ENCODE data around the gene RABL2A.
"Not testable (repeated sequence)": the region's sequence is repeated elsewhere in the genome, so short reads cannot be mapped to it uniquely, and the experiment has no call there.

The RABL2A gene
- 2.2 to 6.1 reads per million in 2 donors for total RNA-seq

DNA sequence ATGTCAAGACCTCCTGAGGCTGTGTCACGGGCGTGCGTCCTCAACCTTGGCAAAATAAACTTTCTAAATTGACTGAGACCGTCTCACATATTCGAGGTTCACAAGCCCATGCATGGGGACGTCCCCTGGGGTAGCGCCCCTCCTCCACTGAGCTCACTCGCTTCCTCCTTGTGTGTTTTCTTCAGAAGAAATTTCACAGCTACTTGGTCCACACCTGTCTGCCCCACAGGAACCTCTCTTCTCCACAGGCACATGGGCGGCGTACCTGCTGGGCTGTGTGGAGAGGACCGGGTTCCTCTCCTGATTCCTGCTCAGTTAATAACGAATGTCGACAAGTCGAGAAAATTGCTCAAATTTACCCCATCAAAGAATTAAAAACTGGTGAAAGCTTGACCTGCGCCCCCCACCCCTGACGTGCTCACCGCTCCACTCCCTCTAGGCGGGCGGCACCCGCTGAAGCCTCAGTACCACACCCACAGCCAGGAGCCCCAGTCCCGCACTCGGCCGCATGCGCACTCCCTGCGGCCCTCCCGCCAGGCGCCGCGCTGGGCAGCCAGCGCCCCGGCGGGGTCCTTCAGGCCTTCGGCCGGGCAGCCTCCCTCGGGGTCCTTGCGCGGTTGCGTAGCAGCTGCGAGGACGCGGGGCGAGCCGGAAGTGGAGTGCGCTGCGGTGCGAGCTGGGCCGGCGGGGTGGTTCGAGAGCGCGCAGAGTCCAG is at the start of gene RABL2A:
Gene RABL2A (plus strand): TSS at position 651 of the 715 bp plus-strand sequence. CDS start 1,341 bp downstream, outside the sequence.
- peak; percentile 70 to 87 (median 80) for DNase-seq

DNA sequence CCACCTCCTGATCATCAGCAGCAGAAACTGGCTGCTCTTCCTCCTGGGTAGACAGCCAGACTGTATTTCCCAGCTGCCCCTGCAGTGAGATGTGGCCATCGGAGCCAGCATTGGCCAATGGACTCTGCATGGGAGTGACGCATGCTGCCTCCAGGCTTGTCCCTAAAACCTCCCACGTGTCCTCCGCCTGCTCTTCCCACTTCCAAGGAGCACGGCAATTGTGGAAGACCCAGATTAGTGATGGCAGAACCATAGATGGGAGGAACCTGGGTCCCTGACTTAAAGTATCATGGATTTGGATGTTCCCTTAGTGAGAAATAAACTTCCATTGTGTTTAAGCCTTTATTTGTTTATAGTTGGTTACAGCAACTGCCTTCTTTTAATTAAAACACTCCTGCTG is 48.6 kb upstream of the RABL2A start:
- DNase-seq, result not testable (repeated sequence)

DNA sequence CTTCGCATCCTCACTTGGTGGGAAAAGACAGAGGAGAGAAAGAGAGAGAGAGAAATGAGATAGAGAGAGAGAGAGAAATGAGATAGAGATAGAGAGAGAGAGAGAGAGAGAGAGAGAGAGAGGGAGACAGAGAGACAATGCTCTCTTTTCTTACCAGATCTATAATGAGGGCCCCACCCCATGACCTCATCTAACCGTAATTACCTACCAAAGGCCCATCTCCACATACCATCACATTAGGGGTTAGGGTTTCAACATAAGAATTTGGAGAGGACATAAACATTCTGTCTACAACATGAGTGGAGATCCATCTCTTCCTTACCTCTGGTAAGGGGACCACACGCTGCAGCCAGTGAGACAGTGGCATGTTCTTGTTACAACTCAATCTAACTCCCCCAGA is 44.6 kb upstream of the RABL2A start:
- DNase-seq, result not testable (repeated sequence)

DNA sequence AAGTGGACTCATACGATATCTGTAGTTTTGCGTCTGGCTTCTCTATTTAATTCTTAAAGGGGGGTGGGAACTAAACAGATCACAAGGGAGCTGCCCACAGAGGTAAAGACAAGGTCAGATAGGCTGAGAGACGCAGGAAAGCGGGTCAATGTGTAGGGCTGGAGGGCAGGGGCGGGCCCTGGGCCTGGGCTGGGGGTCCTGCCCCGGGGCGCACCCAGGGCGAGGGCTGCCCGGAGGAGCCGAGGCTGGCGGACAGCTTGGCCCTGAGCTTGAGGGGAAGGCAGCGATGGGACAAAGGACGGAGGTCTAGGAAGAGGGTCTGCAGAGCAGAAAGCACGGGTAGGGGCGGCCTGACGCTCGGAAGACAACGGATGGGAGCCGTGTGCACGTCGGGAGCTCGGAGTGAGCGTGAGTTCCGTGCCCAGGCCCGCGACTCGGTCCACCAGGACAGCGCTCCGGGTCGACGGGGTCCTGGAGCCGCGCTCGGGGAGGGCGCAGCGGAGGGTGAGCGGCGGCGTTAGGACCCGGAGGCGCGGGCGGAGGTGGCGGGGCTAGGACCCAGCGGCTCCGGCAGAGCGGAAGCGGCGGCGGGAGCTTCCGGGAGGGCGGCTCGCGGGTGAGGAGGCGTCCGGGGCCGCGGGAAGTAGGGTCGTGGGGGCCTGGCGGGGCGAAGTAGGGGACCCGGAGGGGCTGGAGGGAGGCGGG is 43.4 kb upstream of the RABL2A start:
- peak; percentile 63 to 89 (median 71) for DNase-seq

DNA sequence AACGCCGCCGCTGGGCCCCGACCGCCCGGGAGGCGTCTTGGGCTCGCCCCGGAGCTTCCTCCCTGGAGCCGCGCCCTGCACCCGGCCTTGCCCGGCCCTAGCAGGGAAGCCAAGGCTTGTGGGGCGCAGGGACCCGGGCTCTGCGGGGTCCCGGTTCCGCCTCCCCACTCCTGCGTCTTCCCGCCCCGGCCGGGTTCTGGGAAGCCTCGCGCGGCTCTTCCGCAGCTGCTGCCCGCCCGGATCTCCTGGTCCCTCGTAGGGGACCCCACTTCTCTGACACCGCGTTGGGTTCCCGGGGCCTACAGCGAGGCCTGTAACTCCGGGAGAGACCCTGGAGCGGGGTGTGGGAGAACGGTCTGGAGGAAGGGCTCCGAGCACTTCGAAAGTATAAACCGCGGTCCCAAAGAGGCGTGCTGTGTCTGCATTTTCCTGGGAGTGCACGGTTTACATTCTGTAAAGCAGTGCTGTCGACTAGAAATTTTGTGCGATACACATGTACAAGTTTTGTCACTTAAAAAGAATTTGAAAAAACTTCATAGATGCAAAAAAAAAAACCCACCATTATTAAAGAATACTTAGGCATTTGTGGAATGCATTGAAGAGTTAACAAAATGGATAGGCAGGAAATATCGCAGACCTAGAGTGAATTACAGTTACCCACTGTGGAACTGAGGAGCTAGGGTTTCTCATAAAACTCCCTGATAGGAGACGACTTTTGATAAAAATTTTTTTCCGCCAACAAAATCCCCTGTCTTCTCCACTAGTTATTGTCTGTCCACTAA is 42.6 kb upstream of the RABL2A start:
- DNase-seq, result peak in 1 of 5 experiments; percentile 18

DNA sequence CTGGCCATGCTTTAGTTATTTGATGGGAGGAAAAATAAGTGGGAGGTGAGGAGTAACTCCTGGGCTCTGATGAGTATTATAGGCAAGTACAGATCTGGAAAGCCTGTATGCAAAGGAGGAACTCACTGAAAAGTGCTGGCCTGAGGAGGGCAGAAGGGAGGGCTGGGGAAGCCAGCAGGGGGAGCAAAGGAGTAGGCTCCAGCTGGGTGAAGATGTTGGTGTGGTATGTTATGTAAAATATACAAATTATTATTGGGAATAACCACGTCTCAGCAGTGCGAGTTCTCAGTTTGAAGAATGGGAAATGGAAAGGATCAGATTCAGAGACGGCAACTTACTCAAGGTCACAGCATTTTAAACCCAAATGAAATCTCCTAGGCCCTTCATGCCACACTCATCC is 39.9 kb upstream of the RABL2A start:
- DNase-seq, result peak in 3 of 5 experiments; percentile 35 to 55 (median 39)

DNA sequence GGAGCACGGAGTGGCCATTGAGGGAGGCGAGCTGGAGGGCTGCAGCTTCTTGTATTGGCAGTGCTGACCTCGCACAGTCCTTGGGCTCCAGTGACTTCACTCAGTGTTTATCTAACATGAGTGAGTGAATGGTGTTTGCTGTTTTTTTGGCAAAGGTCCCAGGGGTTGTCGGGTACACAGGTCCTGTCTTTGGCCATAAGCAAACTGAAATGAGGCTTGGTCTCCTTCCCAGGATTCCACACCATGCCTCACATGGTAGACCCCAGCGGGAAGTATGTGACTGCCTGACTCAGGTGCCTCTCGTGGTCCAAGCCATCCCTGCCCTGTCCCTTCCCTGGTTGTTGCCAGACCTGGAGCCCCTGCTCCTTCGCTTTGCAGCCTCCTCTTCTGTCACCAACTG is 37.5 kb upstream of the RABL2A start:
- DNase-seq, result not testable (repeated sequence)

DNA sequence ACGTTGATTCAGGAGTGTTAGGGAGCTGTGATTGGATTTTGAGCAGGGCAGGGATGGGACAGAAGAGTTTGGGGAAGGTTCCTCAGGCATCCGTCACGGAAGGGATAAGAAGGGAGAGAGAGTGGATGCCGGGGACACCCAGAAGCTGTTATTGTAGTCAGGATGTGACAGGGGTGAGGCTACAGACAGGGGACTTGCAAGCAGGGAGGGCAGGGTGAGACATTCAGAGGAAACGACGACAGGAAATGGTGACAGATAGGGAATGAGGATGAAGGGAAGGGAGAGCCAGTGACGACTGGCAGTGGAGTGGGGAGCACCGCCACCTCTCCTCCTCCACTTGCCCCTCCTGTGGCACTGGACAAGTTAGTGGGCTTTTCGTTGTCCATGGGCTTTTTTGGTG is 35.1 kb upstream of the RABL2A start:
- DNase-seq, result peak in 2 of 5 experiments; percentile 39 to 58

DNA sequence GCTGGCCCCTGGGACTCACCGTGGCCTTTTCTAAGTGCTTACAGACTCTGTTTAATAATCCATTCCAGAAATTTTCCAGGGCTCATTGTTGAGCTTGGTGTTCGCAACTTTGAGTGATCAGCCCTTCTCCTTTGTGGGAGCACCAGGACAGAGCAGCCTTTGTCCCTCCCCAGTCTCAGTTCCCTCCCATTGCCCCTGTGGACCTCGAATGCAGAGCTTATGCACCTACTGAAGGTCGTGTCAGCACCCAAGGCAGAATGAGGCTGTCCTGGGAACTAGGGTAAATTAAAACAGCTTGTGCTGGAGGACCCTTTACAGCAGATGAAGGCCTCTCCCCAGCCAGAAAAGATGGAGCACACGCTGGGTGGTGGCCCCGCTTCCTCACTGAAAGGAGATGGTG is 33.8 kb upstream of the RABL2A start:
- DNase-seq, result not testable (repeated sequence)

DNA sequence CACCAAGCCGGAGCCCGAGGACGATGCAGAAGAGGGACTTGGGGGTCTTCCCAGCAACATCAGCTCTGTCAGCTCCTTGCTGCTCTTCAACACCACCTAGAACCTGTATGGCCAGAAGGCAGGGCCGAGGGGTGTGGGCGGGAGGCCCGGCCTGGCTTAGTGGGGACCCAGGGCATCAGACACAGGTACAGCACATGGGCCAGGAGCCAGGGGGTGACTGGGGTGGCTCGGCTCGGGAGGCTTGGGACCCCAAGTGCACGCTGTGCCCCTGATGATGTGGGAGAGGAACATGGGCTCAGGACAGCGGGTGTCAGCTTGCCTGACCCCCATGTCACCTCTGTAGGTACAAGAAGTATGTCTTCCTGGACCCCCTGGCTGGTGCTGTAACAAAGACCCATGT is 31.3 kb upstream of the RABL2A start:
- DNase-seq, result not testable (repeated sequence)

DNA sequence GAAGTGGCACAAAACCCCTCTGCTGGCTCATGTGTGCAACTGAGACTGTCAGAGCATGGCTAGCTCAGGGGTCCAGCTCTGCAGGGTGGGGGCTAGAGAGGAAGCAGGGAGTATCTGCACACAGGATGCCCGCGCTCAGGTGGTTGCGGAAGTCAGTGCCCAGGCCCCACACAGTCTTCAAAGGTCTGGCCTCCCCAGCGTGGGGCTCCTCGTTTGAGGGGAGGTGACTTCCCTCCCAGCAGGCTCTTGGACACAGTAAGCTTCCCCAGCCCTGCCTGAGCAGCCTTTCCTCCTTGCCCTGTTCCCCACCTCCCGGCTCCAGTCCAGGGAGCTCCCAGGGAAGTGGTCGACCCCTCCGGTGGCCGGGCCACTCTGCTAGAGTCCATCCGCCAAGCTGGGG is 29.9 kb upstream of the RABL2A start:
- DNase-seq, result not testable (repeated sequence)

DNA sequence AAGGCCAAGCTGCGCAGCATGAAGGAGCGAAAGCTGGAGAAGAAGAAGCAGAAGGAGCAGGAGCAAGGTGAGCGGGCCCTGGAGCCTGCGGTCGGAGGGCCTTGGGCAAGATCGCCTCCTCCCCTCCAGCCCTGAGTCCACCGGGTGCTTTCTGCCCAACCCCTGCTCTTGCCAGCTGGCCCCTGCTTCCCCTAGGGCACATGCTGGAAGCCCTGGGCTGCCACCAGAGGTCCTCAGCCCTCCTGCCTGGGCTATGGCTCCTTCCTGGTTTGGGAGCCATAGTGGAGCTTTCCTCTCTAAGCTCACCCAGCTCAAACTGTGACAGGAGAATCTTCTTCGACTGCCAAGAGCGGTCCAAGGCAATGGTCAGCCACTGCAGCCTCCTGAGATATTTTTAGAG is 29.5 kb upstream of the RABL2A start:
- DNase-seq, result not testable (repeated sequence)

DNA sequence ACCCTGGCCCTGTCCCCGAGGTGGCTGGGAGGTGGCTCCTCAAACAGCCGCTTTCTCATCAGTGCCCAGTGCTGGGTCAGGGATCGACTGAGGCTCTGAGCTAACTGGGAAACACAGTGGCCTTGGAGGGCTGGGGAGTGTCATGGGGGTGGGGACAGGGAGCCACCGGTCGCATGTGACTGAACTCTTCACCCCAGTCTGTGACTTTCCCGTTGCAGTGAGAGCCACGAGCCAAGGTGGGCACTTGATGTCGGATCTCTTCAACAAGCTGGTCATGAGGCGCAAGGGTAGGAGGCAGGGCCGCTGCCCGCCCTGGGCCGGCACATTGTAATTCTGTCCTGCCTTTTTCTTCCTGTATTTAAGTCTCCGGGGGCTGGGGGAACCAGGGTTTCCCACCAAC is 28.9 kb upstream of the RABL2A start:
- not testable (repeated sequence) for DNase-seq

DNA sequence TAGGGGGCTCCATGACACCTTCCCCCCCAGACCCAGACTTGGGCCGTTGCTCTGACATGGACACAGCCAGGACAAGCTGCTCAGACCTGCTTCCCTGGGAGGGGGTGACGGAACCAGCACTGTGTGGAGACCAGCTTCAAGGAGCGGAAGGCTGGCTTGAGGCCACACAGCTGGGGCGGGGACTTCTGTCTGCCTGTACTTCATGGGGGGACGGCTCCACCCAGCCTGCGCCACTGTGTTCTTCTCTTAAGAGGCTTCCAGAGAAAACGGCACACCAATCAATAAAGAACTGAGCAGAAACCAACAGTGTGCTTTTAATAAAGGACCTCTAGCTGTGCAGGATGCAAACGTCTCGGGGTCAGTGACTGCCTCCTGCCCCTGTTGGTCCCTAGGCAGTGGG is 28.3 kb upstream of the RABL2A start:
- not testable (repeated sequence) for DNase-seq

DNA sequence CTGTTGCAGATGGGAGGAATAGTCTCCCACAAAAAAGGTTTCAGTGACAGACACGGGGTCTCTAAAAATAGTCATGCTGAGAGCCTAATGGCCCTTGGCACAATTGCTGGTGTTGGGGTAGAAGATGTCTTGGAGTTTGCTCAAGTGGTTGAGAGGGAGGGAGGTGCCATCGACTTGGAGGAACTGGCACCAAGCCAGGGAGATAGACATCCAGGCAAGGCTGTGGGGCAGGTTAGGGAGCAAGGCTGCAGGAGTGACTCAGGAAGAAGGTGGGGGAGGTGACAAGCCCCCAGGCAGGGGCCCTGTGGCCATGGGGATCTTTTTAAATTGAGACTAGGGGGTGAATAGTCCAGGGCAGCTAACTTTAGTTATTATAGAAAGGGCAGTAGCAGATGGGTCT is 27.9 kb upstream of the RABL2A start:
- DNase-seq, result not testable (repeated sequence)

DNA sequence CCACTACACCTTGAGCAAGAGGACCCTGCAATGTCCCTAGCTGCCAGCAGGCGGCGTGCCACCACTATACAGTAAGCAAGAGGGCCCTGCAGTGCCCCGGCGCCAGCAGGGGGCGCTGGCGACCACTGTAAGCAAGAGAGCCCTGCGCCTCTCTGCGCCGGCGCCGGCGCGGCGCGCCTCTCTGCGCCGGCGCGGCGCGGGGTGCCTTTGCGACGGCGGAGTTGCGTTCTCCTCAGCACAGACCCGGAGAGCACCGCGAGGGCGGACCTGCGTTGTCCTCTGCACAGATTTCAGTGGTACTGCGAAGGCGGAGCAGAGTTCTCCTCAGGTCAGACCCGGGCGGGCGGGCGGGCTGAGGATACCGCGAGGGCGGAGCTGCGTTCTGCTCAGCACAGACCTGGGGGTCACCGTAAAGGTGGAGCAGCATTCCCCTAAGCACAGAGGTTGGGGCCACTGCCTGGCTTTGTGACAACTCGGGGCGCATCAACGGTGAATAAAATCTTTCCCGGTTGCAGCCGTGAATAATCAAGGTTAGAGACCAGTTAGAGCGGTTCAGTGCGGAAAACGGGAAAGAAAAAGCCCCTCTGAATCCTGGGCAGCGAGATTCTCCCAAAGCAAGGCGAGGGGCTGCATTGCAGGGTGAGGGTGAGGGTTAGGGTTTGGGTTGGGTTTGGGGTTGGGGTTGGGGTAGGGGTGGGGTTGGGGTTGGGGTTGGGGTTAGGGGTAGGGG is 24.9 kb upstream of the RABL2A start:
- DNase-seq, result peak in 4 of 5 experiments; percentile 27 to 82 (median 46)

DNA sequence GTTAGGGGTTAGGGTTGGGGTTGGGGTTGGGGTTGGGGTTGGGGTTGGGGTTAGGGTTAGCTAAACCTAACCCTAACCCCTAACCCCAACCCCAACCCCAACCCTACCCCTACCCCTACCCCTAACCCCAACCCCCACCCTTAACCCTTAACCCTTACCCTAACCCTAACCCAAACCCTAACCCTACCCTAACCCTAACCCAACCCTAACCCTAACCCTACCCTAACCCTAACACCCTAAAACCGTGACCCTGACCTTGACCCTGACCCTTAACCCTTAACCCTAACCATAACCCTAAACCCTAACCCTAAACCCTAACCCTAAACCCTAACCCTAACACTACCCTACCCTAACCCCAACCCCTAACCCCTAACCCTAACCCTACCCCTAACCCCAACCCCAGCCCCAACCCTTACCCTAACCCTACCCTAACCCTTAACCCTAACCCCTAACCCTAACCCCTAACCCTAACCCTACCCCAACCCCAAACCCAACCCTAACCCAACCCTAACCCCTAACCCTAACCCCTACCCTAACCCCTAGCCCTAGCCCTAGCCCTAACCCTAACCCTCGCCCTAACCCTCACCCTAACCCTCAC is 24.1 kb upstream of the RABL2A start:
- DNase-seq, result peak in 1 of 5 experiments; percentile 9

DNA sequence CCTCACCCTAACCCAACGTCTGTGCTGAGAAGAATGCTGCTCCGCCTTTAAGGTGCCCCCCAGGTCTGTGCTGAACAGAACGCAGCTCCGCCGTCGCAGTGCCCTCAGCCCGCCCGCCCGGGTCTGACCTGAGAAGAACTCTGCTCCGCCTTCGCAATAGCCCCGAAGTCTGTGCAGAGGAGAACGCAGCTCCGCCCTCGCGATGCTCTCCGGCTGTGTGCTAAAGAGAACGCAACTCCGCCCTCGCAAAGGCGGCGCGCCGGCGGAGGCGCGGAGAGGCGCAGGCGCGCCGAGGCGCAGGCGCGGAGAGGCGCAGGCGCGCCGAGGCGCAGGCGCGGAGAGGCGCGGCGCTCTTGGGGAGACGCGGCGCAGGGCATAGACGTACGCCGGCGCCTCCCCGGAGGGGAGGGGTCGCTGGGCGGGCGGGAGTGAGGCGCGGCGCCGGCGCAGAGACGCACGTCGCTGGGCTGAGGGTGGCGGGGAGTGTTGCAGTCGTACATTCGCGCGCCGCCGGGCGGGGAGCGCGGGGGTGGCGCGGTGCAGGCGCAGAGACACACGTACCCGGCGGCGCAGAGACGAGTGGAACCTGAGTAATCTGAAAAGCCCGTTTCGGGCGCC is 23.5 kb upstream of the RABL2A start:
- peak; percentile 63 to 93 (median 88) for DNase-seq

DNA sequence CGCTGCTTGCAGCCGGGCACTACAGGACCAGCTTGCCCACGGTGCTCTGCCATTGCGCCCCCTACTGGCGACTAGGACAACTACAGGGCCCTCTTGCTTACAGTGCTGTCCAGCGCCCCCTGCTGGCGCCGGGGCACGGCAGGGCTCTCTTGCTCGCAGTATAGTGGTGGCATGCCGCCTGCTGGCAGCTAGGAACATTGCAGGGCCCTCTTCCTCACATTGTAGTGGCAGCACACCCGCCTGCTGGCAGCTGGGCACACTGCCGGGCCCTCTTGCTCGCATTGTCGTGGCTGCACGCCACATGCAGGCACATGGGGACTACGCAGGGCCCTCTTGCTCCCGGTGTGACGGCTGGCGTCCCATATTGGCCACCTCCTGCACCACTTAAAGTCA is 23.0 kb upstream of the RABL2A start:
- DNase-seq, result peak; percentile 65 to 94 (median 89)

DNA sequence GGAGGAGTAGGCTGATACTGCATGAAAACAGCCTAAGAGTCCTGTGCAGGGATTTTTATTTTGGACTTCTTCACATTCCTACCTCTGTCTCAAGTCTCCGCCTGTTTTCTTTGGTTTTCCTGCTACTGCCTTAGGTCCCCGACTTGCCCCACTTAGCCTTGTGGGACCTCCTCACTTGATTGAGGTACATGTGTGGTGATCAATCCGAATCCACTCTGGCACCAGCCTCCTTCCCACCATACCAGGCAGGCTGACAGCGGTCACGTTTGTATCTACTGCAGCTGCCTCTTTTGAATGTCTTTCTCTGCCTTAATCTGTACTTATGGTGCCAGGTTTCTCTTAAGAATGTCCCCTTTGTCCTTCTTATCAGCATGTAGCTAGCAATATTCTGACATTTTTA is 22.4 kb upstream of the RABL2A start:
- DNase-seq, result not testable (repeated sequence)

DNA sequence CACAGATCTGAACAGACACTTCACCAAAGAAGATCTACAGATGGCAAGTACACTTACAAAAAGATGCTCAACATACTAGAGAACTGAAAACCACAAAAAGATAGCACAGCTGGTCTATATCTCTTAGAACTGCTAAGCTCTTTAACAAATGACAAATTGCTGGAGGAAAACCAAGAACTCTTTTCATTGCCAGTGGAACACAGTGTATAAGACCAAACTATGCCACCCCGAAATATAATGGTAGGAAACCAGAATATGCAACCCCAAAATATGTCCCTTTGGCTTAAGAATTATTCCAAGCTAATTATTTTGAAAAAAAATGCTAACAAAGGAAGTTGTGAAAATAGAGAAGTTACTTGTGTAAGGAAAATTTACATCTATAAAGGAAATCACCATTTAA is 21.0 kb upstream of the RABL2A start:
- not testable (repeated sequence) for DNase-seq

DNA sequence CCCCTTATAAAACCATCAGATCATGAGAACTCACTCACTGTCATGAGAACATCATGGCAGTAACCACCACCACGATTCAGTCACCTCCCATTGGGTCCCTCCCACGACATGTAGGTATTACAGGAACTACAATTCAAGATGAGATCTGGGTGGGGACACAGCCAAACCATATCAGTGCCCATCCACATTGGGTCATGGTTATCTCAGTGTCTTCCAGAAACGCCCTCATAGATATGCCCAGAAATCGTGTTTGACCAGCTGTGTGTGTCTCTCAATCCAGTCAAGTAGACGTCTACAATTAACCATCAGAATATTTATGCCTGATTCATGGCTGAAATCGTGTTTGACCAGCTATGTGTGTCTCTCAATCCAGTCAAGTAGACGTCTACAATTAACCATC is 17.2 kb upstream of the RABL2A start:
- not testable (repeated sequence) for DNase-seq

All from T-helper 2 cell (primary cell).